A673 (cell line): ENCODE measurements around the gene ZDHHC22.

Experiments used
- CTCF ChIP-seq: fragments of 300-800, 200-600 bp; sonication (generic); conservative IDR thresholded peaks from 2 replicates; pipeline ENCODE4 v1.5.1; 2017; ENCODE audit warnings: low read depth, mild to moderate bottlenecking, antibody characterized with exemption, low read length, moderate library complexity, mixed read lengths
- EZH2 ChIP-seq: fragments of 200-600 bp; sonication (generic); IDR thresholded peaks from 2 replicates; pipeline ENCODE4 v1.6.1; 2017; ENCODE audit warnings: borderline replicate concordance, low read depth, mild to moderate bottlenecking, mixed read lengths, antibody characterized with exemption, low read length; ENCODE audit not compliant: poor library complexity, severe bottlenecking

DNA sequence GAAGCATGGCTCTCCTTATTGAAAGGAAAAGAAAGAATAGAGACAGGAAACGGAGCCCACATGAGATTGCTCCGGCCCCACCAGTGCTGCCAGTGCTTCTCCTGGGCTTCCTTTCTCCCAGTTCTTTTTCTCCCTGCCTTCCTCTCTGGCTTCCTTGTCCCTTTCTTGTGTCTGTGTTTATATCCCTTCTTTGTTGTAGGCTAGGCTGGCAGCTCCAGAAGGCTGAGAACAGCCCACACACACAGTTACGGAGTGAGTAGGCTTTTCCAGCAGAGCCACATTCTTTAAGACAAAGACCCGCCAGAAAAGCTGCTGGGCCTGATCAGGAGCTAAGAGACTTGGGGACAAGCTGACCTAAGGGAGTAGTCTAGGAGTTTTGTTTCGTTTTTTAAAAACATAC is 30.6 kb downstream of the ZDHHC22 start:
- TF ChIP-seq EZH2 = no peak
- TF ChIP-seq CTCF = no peak
